Panc1 (cell line): Measurements from ENCODE around the gene FOLR3. TPM values are rescaled to one million over a fixed set of nuclear protein-coding genes. Genes with fewer than 3 reads are reported as not detected.

Source experiments
- ATAC-seq: fragments of 200-7000 bp; cut with Tn5 transposase; 2 replicates; pipeline ENCODE4 v1.9.1; 2020; ENCODE audit warnings: mild to moderate bottlenecking, moderate library complexity
- BruUV-seq: library from RNA; stranded (reverse); fragments of 400-500 nt; replicated peaks from 2 replicates; lab custom pipeline; 2021; lab: Mats Ljungman, UMichigan
- CTCF ChIA-PET: fragments of 300-600 bp; sonication (Branson Sonifier 250); formaldehyde crosslinking; loops from one replicate; lab custom pipeline; 2022; ENCODE audit warnings: antibody characterized with exemption; lab: Charles Lee
- POLR2A ChIA-PET: fragments of 300-600 bp; sonication (Branson Sonifier 250); formaldehyde crosslinking; loops from one replicate; lab custom pipeline; 2022; ENCODE audit warnings: antibody characterized with exemption; lab: Charles Lee
- DNase-seq: peaks from one replicate; pipeline ENCODE4 v3.0.0-alpha.2; 2010; ENCODE audit warnings: low read depth, low spot score
- H3K27ac ChIP-seq: 2 replicates; pipeline ENCODE4 v1.5.1; 2011; ENCODE audit warnings: mild to moderate bottlenecking, low read length, inconsistent platforms
- H3K27me3 ChIP-seq: fragments of 200-500 bp; sonication (Bioruptor generic); 2 replicates; pipeline ENCODE4 v1.6.0; 2014; ENCODE audit warnings: low read length, inconsistent platforms; ENCODE audit not compliant: control insufficient read depth, insufficient read depth
- H3K36me3 ChIP-seq: fragments of 200-500 bp; sonication (Bioruptor generic); 2 replicates; pipeline ENCODE4 v1.5.1; 2014; ENCODE audit warnings: inconsistent platforms, mild to moderate bottlenecking, low read length, moderate library complexity; ENCODE audit not compliant: control insufficient read depth, insufficient read depth
- H3K4me1 ChIP-seq: 2 replicates; pipeline ENCODE4 v1.5.1; 2011; ENCODE audit warnings: inconsistent platforms, mild to moderate bottlenecking, low read length, moderate library complexity; ENCODE audit not compliant: control insufficient read depth, insufficient read depth
- H3K4me3 ChIP-seq, 2 experiments: 2 replicates each; pipeline ENCODE4 v1.5.1; 2011 to 2012; ENCODE audit warnings: low read depth in 2 of 2, low read length in 2 of 2, mild to moderate bottlenecking in 2 of 2, inconsistent platforms in 1 of 2, moderate library complexity in 1 of 2
- H3K9me3 ChIP-seq: fragments of 200-500 bp; sonication (Bioruptor generic); 2 replicates; pipeline ENCODE4 v1.5.1; 2014; ENCODE audit warnings: low read depth, mild to moderate bottlenecking, inconsistent platforms, low read length, moderate library complexity; ENCODE audit not compliant: control insufficient read depth, insufficient read depth
- POLR2AphosphoS5 ChIP-seq: IDR thresholded peaks from 2 replicates; pipeline ENCODE4 v1.6.1; 2012; ENCODE audit warnings: mild to moderate bottlenecking, low read depth, low read length, moderate library complexity
- REST ChIP-seq, 2 experiments: IDR thresholded peaks; 2 replicates each; pipeline ENCODE4 v1.6.1; 2011 to 2012; ENCODE audit warnings: low read depth in 2 of 2, control low read depth in 1 of 2, low read length in 1 of 2, mild to moderate bottlenecking in 1 of 2, moderate library complexity in 1 of 2; ENCODE audit not compliant: insufficient read depth in 1 of 2
- SIN3A ChIP-seq: IDR thresholded peaks from 2 replicates; pipeline ENCODE4 v1.6.1; 2012; ENCODE audit warnings: low read depth, mild to moderate bottlenecking, low read length, moderate library complexity, borderline replicate concordance; ENCODE audit not compliant: insufficient read depth
- TCF7L2 ChIP-seq: IDR thresholded peaks from 2 replicates; pipeline ENCODE4 v1.6.1; 2011; ENCODE audit warnings: mild to moderate bottlenecking, low read depth, low read length, inconsistent platforms
- in situ Hi-C: cut with HindIII; loops from 2 replicates; pipeline ENCODE4 v1.10.0; 2016; ENCODE audit warnings: low sequenced_read_pairs, low pct_unique_long_range_greater_than_20kb
- intact Hi-C: fragments of 100-400 bp; cut with micrococcal nuclease; formaldehyde crosslinking; loops from one replicate; pipeline ENCODE4 v1.10.0; 2022; ENCODE audit not compliant: unreplicated experiment
- total RNA-seq: library from RNA; stranded (reverse); gene quantifications from one replicate; pipeline ENCODE4 v1.2.1, GENCODE V29; 2021; ENCODE audit not compliant: unreplicated experiment
- TF ChIP-seq, protein P1 (sequence below): fragments of 450-650 bp; IDR thresholded peaks from 2 replicates; pipeline ENCODE4 v1.5.1; 2017; ENCODE audit warnings: mild to moderate bottlenecking

Gene FOLR3
- total RNA-seq, 1 experiment from 2014 or later = not detected

DNA sequence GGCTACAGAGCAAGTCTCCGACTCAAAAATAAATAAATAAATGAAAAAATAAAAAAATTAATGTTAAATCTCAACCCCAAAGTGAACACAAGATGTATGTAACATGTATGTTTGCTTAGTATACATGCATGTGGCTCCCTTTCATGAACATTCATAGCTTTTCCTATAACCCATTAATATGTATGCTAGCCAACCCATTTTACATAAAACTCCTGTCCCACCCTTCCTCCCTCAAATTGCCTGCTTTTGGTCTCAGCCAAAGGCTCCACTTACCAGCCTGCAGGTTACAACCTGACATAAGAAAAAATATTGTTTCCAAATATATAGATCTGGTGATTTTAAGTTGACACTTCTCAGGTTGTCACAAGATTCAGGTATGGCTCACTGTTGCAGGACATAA lies 52.7 kb downstream of the FOLR3 start:
- Histone ChIP-seq H3K36me3 (no peaks in the 10 kb centered on the region), H3K4me1 (no peaks in the 10 kb centered on the region), H3K27ac (no peak overlapping the region), H3K27me3 (no peaks in the 10 kb centered on the region), H3K9me3 (no peaks in the 10 kb centered on the region), H3K4me3 (no peak overlapping the region)
- CTCF ChIA-PET = interaction anchor here (0.7 kb wide), 1 partner anchor 34 kb away, joined by 9 read pairs; no protein-coding TSS in a partner anchor
- intact Hi-C loops (no loop called here), in situ Hi-C loops (no loop called here)
- no peak for ATAC-seq
- no peak for DNase-seq
- POLR2A ChIA-PET = no interaction called here
- no TSS peak for BruUV-seq
- TF ChIP-seq, protein P1, sequence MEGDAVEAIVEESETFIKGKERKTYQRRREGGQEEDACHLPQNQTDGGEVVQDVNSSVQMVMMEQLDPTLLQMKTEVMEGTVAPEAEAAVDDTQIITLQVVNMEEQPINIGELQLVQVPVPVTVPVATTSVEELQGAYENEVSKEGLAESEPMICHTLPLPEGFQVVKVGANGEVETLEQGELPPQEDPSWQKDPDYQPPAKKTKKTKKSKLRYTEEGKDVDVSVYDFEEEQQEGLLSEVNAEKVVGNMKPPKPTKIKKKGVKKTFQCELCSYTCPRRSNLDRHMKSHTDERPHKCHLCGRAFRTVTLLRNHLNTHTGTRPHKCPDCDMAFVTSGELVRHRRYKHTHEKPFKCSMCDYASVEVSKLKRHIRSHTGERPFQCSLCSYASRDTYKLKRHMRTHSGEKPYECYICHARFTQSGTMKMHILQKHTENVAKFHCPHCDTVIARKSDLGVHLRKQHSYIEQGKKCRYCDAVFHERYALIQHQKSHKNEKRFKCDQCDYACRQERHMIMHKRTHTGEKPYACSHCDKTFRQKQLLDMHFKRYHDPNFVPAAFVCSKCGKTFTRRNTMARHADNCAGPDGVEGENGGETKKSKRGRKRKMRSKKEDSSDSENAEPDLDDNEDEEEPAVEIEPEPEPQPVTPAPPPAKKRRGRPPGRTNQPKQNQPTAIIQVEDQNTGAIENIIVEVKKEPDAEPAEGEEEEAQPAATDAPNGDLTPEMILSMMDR = no peak
- TF ChIP-seq TCF7L2 (no peak), SIN3A (no peak), REST (IDR thresholded peaks at IDR 0.05; ENCODE audit: insufficient read depth in 1 of 2, low read depth in 2 of 2, low read length in 1 of 2) (no peak), POLR2AphosphoS5 (no peak)

Other genes starting within 250 kb of the FOLR3 start
- gene XNDC1N, start 207.1 kb upstream of the FOLR3 start, total RNA-seq = 11.5 TPM
- gene RNF121, start 206.7 kb upstream of the FOLR3 start, total RNA-seq = 69.6 TPM
- 18.2 TPM for gene IL18BP, start 136.8 kb upstream of the FOLR3 start, total RNA-seq
- 145 TPM for gene NUMA1, start 55.2 kb upstream of the FOLR3 start, total RNA-seq
- 13.4 TPM for gene LRRC51, start 54.9 kb upstream of the FOLR3 start, total RNA-seq
- 126 TPM for gene LAMTOR1, start 32.4 kb upstream of the FOLR3 start, total RNA-seq
- gene TOMT, start 29.8 kb upstream of the FOLR3 start, total RNA-seq = not detected
- 78.2 TPM for gene ANAPC15, start 23.0 kb upstream of the FOLR3 start, total RNA-seq
- not detected for gene FOLR1, start 56.4 kb downstream of the FOLR3 start, total RNA-seq
- gene FOLR2, start 81.1 kb downstream of the FOLR3 start, total RNA-seq = not detected
- gene INPPL1, start 89.0 kb downstream of the FOLR3 start, total RNA-seq = 298 TPM
- not detected for gene PHOX2A, start 108.5 kb downstream of the FOLR3 start, total RNA-seq